Caco-2 (cell line): ENCODE measurements around the gene GGA1. TPM values are rescaled to one million over a fixed set of nuclear protein-coding genes. Genes with fewer than 3 reads are reported as not detected.
"Not testable (repeated sequence)": the region's sequence is repeated elsewhere in the genome, so short reads cannot be mapped to it uniquely, and the experiment has no call there.

ENCODE experiments used
- BruUV-seq: library from RNA; stranded (reverse); fragments of 400-500 nt; replicated peaks from 2 replicates; lab custom pipeline; 2021; lab: Mats Ljungman, UMichigan
- CTCF ChIA-PET: fragments of 300-600 bp; sonication (Branson Sonifier 250); formaldehyde crosslinking; loops from one replicate; lab custom pipeline; 2022; ENCODE audit warnings: antibody characterized with exemption; lab: Charles Lee
- POLR2A ChIA-PET: fragments of 300-600 bp; sonication (Branson Sonifier 250); formaldehyde crosslinking; loops from one replicate; lab custom pipeline; 2022; ENCODE audit warnings: antibody characterized with exemption; lab: Charles Lee
- DNase-seq, 2 experiments: peaks; one replicate each; pipeline versions ENCODE4 v3.0.0 to v3.0.0-alpha.2; 2020 to 2022
- H3K27me3 ChIP-seq: replicated peaks from 2 replicates; pipeline ENCODE4 v1.6.0; 2011; ENCODE audit warnings: low read length; ENCODE audit not compliant: control insufficient read depth, insufficient read depth
- H3K36me3 ChIP-seq: 2 replicates; pipeline ENCODE4 v1.5.1; 2011; ENCODE audit warnings: low read length; ENCODE audit not compliant: control insufficient read depth, insufficient read depth
- H3K4me1 ChIP-seq: fragments of 250-450 bp; sonication (Bioruptor Pico); 2 replicates; pipeline ENCODE4 v1.5.1; 2020; ENCODE audit warnings: mild to moderate bottlenecking
- H3K4me3 ChIP-seq: 2 replicates; pipeline ENCODE4 v1.5.1; 2011; ENCODE audit warnings: low read depth, mild to moderate bottlenecking, control low read depth, low read length
- H3K9me3 ChIP-seq: fragments of 250-450 bp; sonication (Bioruptor Pico); 2 replicates; pipeline ENCODE4 v1.5.1; 2020; ENCODE audit warnings: mild to moderate bottlenecking, moderate library complexity
- H3K27ac Mint-ChIP-seq: one replicate; pipeline ENCODE4 v1.8.0; 2022; ENCODE audit warnings: mixed read lengths; ENCODE audit not compliant: unreplicated experiment
- H3K27me3 Mint-ChIP-seq: one replicate; pipeline ENCODE4 v1.8.0; 2022; ENCODE audit warnings: mixed read lengths; ENCODE audit not compliant: insufficient read depth, unreplicated experiment
- H3K36me3 Mint-ChIP-seq: one replicate; pipeline ENCODE4 v1.8.0; 2022; ENCODE audit warnings: mild to moderate bottlenecking, mixed read lengths; ENCODE audit not compliant: insufficient read depth, unreplicated experiment
- H3K4me1 Mint-ChIP-seq: one replicate; pipeline ENCODE4 v1.8.0; 2022; ENCODE audit warnings: low read depth, mixed read lengths; ENCODE audit not compliant: unreplicated experiment
- H3K4me3 Mint-ChIP-seq: one replicate; pipeline ENCODE4 v1.8.0; 2022; ENCODE audit warnings: mild to moderate bottlenecking, moderate library complexity, mixed read lengths; ENCODE audit not compliant: unreplicated experiment
- H3K9me3 Mint-ChIP-seq: one replicate; pipeline ENCODE4 v1.8.0; 2022; ENCODE audit warnings: mixed read lengths; ENCODE audit not compliant: unreplicated experiment
- intact Hi-C: fragments of 100-400 bp; cut with micrococcal nuclease; formaldehyde crosslinking; loops from one replicate; pipeline ENCODE4 v1.10.0; 2022; ENCODE audit not compliant: unreplicated experiment
- total RNA-seq: library from RNA; stranded (reverse); gene quantifications from 2 replicates; pipeline ENCODE4 v1.2.3, GENCODE V29; 2022
- TF ChIP-seq, protein P1 (sequence below), 2 experiments: fragments of 200-600 bp in 1 of 2; IDR thresholded peaks; 1 replicate in 1 of 2; 2 replicates in 1 of 2; pipeline versions ENCODE4 v1.5.1 to v1.8.0; 2011 to 2022; ENCODE audit warnings: antibody characterized with exemption in 1 of 2, control low read depth in 1 of 2, inconsistent platforms in 1 of 2, low read depth in 1 of 2, low read length in 1 of 2, mild to moderate bottlenecking in 1 of 2, moderate library complexity in 1 of 2; ENCODE audit not compliant: insufficient read depth in 1 of 2, severe bottlenecking in 1 of 2, unreplicated experiment in 1 of 2

The GGA1 gene
- total RNA-seq, 1 experiment from 2014 or later, result 65.7 TPM

DNA sequence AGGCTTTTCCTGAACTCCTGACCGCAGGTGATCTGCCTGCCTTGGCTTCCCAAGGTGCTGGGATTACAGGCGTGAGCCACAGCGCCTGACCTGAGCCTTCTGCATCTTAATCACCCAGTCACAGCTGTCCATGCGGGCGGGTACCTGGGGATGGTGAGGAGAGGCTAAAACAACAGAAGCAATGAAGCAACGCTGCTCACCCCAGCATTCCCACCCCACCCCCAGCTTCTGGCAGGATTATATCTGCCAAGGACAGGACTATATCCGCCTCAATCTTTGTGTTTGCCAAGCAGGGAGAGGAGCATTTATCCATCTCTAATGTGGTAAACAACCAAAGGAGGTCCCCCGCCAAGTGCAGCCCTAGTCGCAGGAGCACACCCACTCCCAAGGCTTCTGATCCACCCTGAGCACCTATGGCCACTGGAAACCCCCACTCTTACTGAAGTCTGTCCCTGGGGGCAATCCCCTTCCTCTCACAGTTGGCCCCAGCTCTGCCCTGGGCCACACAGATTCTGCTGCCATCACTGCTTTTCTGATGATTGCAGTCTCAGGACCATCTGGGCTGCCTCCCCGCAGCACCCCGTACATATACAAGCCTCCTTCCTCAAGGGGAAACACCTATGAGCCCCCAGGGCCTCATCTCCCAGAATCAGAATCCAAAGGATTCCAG, 20.0 kb upstream of the GGA1 start:
- H3K4me1 Mint-ChIP-seq, result peaks cover 25% of the 10 kb centered on the region
- no peak for DNase-seq
- POLR2A ChIA-PET, result no interaction called here
- no peak overlapping the region for H3K4me3 Mint-ChIP-seq
- H3K4me3 ChIP-seq, result no peak overlapping the region
- H3K9me3 ChIP-seq, result no peaks in the 10 kb centered on the region
- H3K36me3 ChIP-seq, result no peaks in the 10 kb centered on the region
- TF ChIP-seq, protein P1, sequence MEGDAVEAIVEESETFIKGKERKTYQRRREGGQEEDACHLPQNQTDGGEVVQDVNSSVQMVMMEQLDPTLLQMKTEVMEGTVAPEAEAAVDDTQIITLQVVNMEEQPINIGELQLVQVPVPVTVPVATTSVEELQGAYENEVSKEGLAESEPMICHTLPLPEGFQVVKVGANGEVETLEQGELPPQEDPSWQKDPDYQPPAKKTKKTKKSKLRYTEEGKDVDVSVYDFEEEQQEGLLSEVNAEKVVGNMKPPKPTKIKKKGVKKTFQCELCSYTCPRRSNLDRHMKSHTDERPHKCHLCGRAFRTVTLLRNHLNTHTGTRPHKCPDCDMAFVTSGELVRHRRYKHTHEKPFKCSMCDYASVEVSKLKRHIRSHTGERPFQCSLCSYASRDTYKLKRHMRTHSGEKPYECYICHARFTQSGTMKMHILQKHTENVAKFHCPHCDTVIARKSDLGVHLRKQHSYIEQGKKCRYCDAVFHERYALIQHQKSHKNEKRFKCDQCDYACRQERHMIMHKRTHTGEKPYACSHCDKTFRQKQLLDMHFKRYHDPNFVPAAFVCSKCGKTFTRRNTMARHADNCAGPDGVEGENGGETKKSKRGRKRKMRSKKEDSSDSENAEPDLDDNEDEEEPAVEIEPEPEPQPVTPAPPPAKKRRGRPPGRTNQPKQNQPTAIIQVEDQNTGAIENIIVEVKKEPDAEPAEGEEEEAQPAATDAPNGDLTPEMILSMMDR (IDR thresholded peaks at IDR 0.05; ENCODE audit: insufficient read depth in 1 of 2, low read depth in 1 of 2, low read length in 1 of 2, severe bottlenecking in 1 of 2, unreplicated experiment in 1 of 2), result no peak
- no peak overlapping the region for H3K27ac Mint-ChIP-seq
- H3K4me1 ChIP-seq, result peaks cover 10% of the 10 kb centered on the region
- H3K9me3 Mint-ChIP-seq, result no peaks in the 10 kb centered on the region
- no TSS peak for BruUV-seq
- intact Hi-C loops, result no loop called here
- H3K36me3 Mint-ChIP-seq, result no peaks in the 10 kb centered on the region
- CTCF ChIA-PET, result interaction anchor here (1.0 to 1.1 kb wide), 2 partner anchors 22 to 27 kb away, joined by 3 to 4 read pairs; no protein-coding TSS in a partner anchor
- no peaks in the 10 kb centered on the region for H3K27me3 ChIP-seq
- H3K27me3 Mint-ChIP-seq, result no peaks in the 10 kb centered on the region

DNA sequence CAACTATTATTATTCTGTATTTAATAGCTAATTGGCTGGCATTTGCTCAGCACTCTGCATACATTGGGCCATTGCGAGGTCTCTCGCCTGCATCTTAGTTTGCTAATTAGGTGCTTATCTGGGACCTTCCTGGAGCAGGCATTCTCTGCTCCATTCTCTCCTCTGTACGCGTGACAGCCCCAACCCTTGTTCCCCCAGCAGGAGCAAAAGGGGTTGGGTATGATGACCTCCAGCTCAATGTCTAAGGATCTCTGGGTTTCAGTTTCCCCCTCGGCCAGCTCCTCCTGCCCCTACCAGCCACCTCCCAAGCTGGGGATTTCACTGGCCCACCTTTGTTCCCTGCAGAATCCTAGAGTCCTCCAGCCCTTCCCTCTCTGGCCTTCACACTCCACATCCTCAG, 19.0 kb upstream of the GGA1 start:
- no peaks in the 10 kb centered on the region for H3K9me3 ChIP-seq
- no peaks in the 10 kb centered on the region for H3K27me3 Mint-ChIP-seq
- POLR2A ChIA-PET, result interaction anchor here (1.2 kb wide), 1 partner anchor 28 kb away, joined by 3 read pairs; no protein-coding TSS in a partner anchor
- intact Hi-C loops, result no loop called here
- CTCF ChIA-PET, result no interaction called here
- H3K4me3 Mint-ChIP-seq, result no peak overlapping the region
- no peaks in the 10 kb centered on the region for H3K36me3 ChIP-seq
- no peak overlapping the region for H3K4me3 ChIP-seq
- no TSS peak for BruUV-seq
- H3K36me3 Mint-ChIP-seq, result no peaks in the 10 kb centered on the region
- H3K27me3 ChIP-seq, result no peaks in the 10 kb centered on the region
- H3K27ac Mint-ChIP-seq, result no peak overlapping the region
- DNase-seq, result no peak
- no peaks in the 10 kb centered on the region for H3K9me3 Mint-ChIP-seq
- H3K4me1 Mint-ChIP-seq, result peaks cover 30% of the 10 kb centered on the region
- TF ChIP-seq, protein P1 (IDR thresholded peaks at IDR 0.05; ENCODE audit: insufficient read depth in 1 of 2, low read depth in 1 of 2, low read length in 1 of 2, severe bottlenecking in 1 of 2, unreplicated experiment in 1 of 2), result no peak
- peaks cover 10% of the 10 kb centered on the region for H3K4me1 ChIP-seq

DNA sequence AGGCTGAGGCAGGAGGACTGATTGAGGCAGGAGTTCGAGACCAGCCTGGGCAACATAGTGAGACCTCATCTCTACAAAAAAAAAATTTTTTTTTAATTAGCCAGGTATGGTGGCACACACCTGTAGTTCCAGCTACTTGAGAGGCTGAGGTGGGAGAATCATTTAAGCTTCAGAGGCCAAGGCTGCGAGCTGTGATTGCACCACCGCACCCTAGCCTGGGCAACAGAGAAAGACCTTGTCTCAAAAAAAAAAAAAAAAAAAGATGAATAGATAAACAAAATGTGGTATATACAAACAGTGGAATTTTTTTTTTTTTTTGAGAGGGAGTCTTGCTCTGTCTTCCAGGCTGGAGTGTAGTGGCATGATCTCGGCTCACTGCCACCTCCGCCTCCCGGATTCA, 17.6 kb upstream of the GGA1 start:
- H3K4me1 ChIP-seq, result peaks cover 10% of the 10 kb centered on the region
- DNase-seq, H3K9me3 ChIP-seq, intact Hi-C loops, BruUV-seq, H3K9me3 Mint-ChIP-seq, H3K36me3 Mint-ChIP-seq, H3K4me3 Mint-ChIP-seq, H3K27ac Mint-ChIP-seq, POLR2A ChIA-PET, H3K4me3 ChIP-seq, H3K27me3 ChIP-seq, H3K36me3 ChIP-seq, H3K27me3 Mint-ChIP-seq: not testable (repeated sequence)
- peaks cover 24% of the 10 kb centered on the region for H3K4me1 Mint-ChIP-seq
- CTCF ChIA-PET, result interaction anchor here (2.7 kb wide), 1 partner anchor 11 kb away, joined by 36 read pairs; the partner anchor contains the start of gene LGALS2
